HepG2 (cell line): ENCODE results near the gene SRP68. TPM values are rescaled to one million over a fixed set of nuclear protein-coding genes. Genes with fewer than 3 reads are reported as not detected.

Experiments
- BRF2 ChIP-seq: sonication (generic); formaldehyde crosslinking; IDR thresholded peaks from 2 replicates; pipeline ENCODE4 v1.8.1; 2022; ENCODE audit warnings: mild to moderate bottlenecking, missing genetic modification reagents
- NR1H2 ChIP-seq: sonication (generic); formaldehyde crosslinking; IDR thresholded peaks from 2 replicates; pipeline ENCODE4 v1.8.1; 2022; ENCODE audit warnings: low read depth, missing genetic modification reagents, borderline replicate concordance
- RFX3 ChIP-seq: IDR thresholded peaks from 2 replicates; pipeline ENCODE4 v1.6.1; 2016; ENCODE audit warnings: missing biosample characterization, missing genetic modification reagents
- RORA ChIP-seq: sonication (generic); formaldehyde crosslinking; IDR thresholded peaks from 2 replicates; pipeline ENCODE4 v1.5.0; 2020; ENCODE audit warnings: mild to moderate bottlenecking, missing genetic modification reagents, moderate library complexity
- SATB2 ChIP-seq: sonication (generic); formaldehyde crosslinking; IDR thresholded peaks from 2 replicates; pipeline ENCODE4 v1.5.0; 2020; ENCODE audit warnings: missing genetic modification reagents
- SMARCC2 ChIP-seq: fragments of 450-650 bp; IDR thresholded peaks from 2 replicates; pipeline ENCODE4 v1.6.1; 2017; ENCODE audit warnings: antibody characterized with exemption, mild to moderate bottlenecking
- SOX6 ChIP-seq, 2 experiments: fragments of 450-650 bp in 1 of 2; sonication (generic) in 1 of 2; formaldehyde crosslinking in 1 of 2; IDR thresholded peaks; 2 replicates each; pipeline versions ENCODE4 v1.4.0 to v1.6.1; 2017 to 2020; ENCODE audit warnings: antibody characterized with exemption in 1 of 2, mild to moderate bottlenecking in 1 of 2, missing genetic modification reagents in 1 of 2
- TRIM24 ChIP-seq: sonication (generic); formaldehyde crosslinking; IDR thresholded peaks from 2 replicates; pipeline ENCODE4 v1.8.0; 2022; ENCODE audit warnings: mild to moderate bottlenecking, missing genetic modification reagents
- UBTF ChIP-seq: sonication (generic); formaldehyde crosslinking; IDR thresholded peaks from 2 replicates; pipeline ENCODE4 v1.4.0; 2020; ENCODE audit warnings: mild to moderate bottlenecking, missing genetic modification reagents
- ZBTB49 ChIP-seq: sonication (generic); formaldehyde crosslinking; IDR thresholded peaks from 2 replicates; pipeline ENCODE4 v1.4.0; 2020; ENCODE audit warnings: missing genetic modification reagents, borderline replicate concordance
- ZFP36L2 ChIP-seq: sonication (generic); formaldehyde crosslinking; IDR thresholded peaks from 2 replicates; pipeline ENCODE4 v1.4.0; 2020; ENCODE audit warnings: missing genetic modification reagents
- ZMAT5 ChIP-seq: sonication (generic); formaldehyde crosslinking; IDR thresholded peaks from 2 replicates; pipeline ENCODE4 v1.5.0; 2020; ENCODE audit warnings: mild to moderate bottlenecking, low read depth, missing genetic modification reagents, borderline replicate concordance
- ZNF770 ChIP-seq: sonication (generic); formaldehyde crosslinking; IDR thresholded peaks from 2 replicates; pipeline ENCODE4 v1.5.0; 2020; ENCODE audit warnings: mild to moderate bottlenecking, missing genetic modification reagents
- polyA plus RNA-seq, 8 experiments: library from polyadenylated mRNA; depleted of rRNA in 3 of 8; stranded (reverse) in 7 of 8; unstranded in 1 of 8; fragments of >200 nt; fragmentation: Illumina TruSeq in 4 of 8; extraction: Trizol in 4 of 8; gene quantifications; 2 replicates each; pipeline versions ENCODE4 v1.2.1 to v1.2.3, GENCODE V29; 2011 to 2016; ENCODE audit warnings: low read depth in 4 of 8, missing spikeins in 1 of 8, mixed read lengths in 1 of 8; ENCODE audit not compliant: insufficient read depth in 1 of 8
- total RNA-seq, 5 experiments: library from RNA; depleted of rRNA; stranded (reverse); fragments of >200 nt; fragmentation: Illumina TruSeq; extraction: Trizol; gene quantifications; 2 replicates each; pipeline ENCODE4 v1.2.3, GENCODE V29; 2016; ENCODE audit warnings: low read depth in 1 of 5
- TF ChIP-seq, protein P1 (sequence below): IDR thresholded peaks from 2 replicates; pipeline ENCODE4 v1.6.1; 2016; ENCODE audit warnings: low read depth, missing genetic modification reagents, missing compliant biosample characterization

Gene SRP68
- total and polyA plus RNA-seq, 2 of the 13 experiments (the other 11 are each of a cell fraction or from before 2014, with no cell fraction given): 39.8 to 74.3 TPM

- TF ChIP-seq ZBTB49 (CRISPR knock-in tag) (no peak), ZMAT5 (CRISPR knock-in tag) (no peak), SOX6 (IDR thresholded peaks at IDR 0.05) (no peak), SOX6 (CRISPR knock-in tag; IDR thresholded peaks at IDR 0.05) (peak; percentile 70), TRIM24 (CRISPR knock-in tag) (no peak), BRF2 (CRISPR knock-in tag) (peak; percentile 89), NR1H2 (CRISPR knock-in tag) (peak; percentile 83; the same call in 1 of the 2 replicates), SATB2 (CRISPR knock-in tag) (no peak; the same call in 1 of the 2 replicates), ZFP36L2 (CRISPR knock-in tag) (no peak), RFX3 (CRISPR knock-in tag) (no peak), UBTF (CRISPR knock-in tag) (peak; percentile 93), RORA (CRISPR knock-in tag) (no peak), SMARCC2 (no peak), ZNF770 (CRISPR knock-in tag) (peak; percentile 55; the same call in 1 of the 2 replicates)
- TF ChIP-seq, protein P1, sequence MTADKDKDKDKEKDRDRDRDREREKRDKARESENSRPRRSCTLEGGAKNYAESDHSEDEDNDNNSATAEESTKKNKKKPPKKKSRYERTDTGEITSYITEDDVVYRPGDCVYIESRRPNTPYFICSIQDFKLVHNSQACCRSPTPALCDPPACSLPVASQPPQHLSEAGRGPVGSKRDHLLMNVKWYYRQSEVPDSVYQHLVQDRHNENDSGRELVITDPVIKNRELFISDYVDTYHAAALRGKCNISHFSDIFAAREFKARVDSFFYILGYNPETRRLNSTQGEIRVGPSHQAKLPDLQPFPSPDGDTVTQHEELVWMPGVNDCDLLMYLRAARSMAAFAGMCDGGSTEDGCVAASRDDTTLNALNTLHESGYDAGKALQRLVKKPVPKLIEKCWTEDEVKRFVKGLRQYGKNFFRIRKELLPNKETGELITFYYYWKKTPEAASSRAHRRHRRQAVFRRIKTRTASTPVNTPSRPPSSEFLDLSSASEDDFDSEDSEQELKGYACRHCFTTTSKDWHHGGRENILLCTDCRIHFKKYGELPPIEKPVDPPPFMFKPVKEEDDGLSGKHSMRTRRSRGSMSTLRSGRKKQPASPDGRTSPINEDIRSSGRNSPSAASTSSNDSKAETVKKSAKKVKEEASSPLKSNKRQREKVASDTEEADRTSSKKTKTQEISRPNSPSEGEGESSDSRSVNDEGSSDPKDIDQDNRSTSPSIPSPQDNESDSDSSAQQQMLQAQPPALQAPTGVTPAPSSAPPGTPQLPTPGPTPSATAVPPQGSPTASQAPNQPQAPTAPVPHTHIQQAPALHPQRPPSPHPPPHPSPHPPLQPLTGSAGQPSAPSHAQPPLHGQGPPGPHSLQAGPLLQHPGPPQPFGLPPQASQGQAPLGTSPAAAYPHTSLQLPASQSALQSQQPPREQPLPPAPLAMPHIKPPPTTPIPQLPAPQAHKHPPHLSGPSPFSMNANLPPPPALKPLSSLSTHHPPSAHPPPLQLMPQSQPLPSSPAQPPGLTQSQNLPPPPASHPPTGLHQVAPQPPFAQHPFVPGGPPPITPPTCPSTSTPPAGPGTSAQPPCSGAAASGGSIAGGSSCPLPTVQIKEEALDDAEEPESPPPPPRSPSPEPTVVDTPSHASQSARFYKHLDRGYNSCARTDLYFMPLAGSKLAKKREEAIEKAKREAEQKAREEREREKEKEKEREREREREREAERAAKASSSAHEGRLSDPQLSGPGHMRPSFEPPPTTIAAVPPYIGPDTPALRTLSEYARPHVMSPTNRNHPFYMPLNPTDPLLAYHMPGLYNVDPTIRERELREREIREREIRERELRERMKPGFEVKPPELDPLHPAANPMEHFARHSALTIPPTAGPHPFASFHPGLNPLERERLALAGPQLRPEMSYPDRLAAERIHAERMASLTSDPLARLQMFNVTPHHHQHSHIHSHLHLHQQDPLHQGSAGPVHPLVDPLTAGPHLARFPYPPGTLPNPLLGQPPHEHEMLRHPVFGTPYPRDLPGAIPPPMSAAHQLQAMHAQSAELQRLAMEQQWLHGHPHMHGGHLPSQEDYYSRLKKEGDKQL (CRISPR knock-in tag): 0 out of 2 replicates have a peak, but pooled peaks have one; percentile 47
Observed at GRCh38 chr17:76072148-76072858, at the start of gene SRP68 (continued).
